Suprapubic skin (tissue), 4 donors: ENCODE data around the gene METTL17. TPM values are rescaled to one million over a fixed set of nuclear protein-coding genes. Genes with fewer than 3 reads are reported as not detected.

Experiments
- DNase-seq, 2 donors: peaks; one replicate each; pipeline ENCODE4 v3.0.0-alpha.2; 2019; ENCODE audit warnings: low spot score in 2 of 2
- H3K27ac ChIP-seq: fragments of 200-600 bp; sonication (generic); one replicate; pipeline ENCODE4 v1.5.1; 2019
- H3K27me3 ChIP-seq: fragments of 200-600 bp; sonication (generic); one replicate; pipeline ENCODE4 v1.5.1; 2019
- H3K36me3 ChIP-seq: fragments of 200-600 bp; sonication (generic); one replicate; pipeline ENCODE4 v1.5.1; 2019
- H3K4me1 ChIP-seq: fragments of 200-600 bp; sonication (generic); one replicate; pipeline ENCODE4 v1.5.1; 2019
- H3K4me3 ChIP-seq: fragments of 200-600 bp; sonication (generic); one replicate; pipeline ENCODE4 v1.5.1; 2019; ENCODE audit warnings: mild to moderate bottlenecking
- H3K9me3 ChIP-seq: fragments of 200-600 bp; sonication (generic); one replicate; pipeline ENCODE4 v1.5.1; 2019
- CTCF ChIP-seq, 2 donors: fragments of 200-600 bp in 1 of 2; fragments of 450-650 bp in 1 of 2; sonication (generic) in 1 of 2; IDR thresholded peaks; one replicate each; pipeline ENCODE4 v1.5.1; 2016 to 2019; ENCODE audit warnings: antibody characterized with exemption in 2 of 2, mild to moderate bottlenecking in 1 of 2, moderate library complexity in 1 of 2
- EP300 ChIP-seq: sonication (generic); formaldehyde crosslinking; IDR thresholded peaks from one replicate; pipeline ENCODE4 v1.6.1; 2017; ENCODE audit warnings: antibody characterized with exemption
- POLR2A ChIP-seq, 2 donors: fragments of 450-650 bp; IDR thresholded peaks; one replicate each; pipeline ENCODE4 v1.6.1; 2017; ENCODE audit warnings: antibody characterized with exemption in 2 of 2, mild to moderate bottlenecking in 2 of 2, moderate library complexity in 2 of 2
- POLR2AphosphoS5 ChIP-seq, 3 donors: sonication (generic); formaldehyde crosslinking; IDR thresholded peaks; one replicate each; pipeline ENCODE4 v1.6.1; 2017; ENCODE audit warnings: antibody characterized with exemption in 3 of 3
- WGBS: methylation state at CpG from one replicate; pipeline ENCODE4 v1.1.5; 2018; 5-methylcytosine and 5-hydroxymethylcytosine counted together
- total RNA-seq, 4 donors: library from RNA; depleted of rRNA; stranded (reverse); fragments of >200 nt; gene quantifications; one replicate each; pipeline ENCODE4 v1.1.0, GENCODE V29; 2016

Gene METTL17
- total RNA-seq, 4 donors from 2014 or later: 64.9 to 332 (median 96.3) TPM

GRCh38 chr14:20969336-20969735, 20.4 kb upstream of the METTL17 start:
- no peak for DNase-seq
- 82% methylated on average over 3 of the region's 3 CpGs for WGBS
- Histone ChIP-seq H3K4me1 (peaks cover 17% of the 10 kb centered on the region), H3K9me3 (no peaks in the 10 kb centered on the region), H3K27me3 (no peaks in the 10 kb centered on the region), H3K27ac (no peak overlapping the region), H3K36me3 (no peaks in the 10 kb centered on the region), H3K4me3 (no peak overlapping the region)
- TF ChIP-seq POLR2A (IDR thresholded peaks at IDR 0.05) (no peak), EP300 (no peak), CTCF (IDR thresholded peaks at IDR 0.05) (no peak), POLR2AphosphoS5 (IDR thresholded peaks at IDR 0.05) (no peak)

GRCh38 chr14:20970647-20970982, 19.2 kb upstream of the METTL17 start:
- TF ChIP-seq POLR2A (IDR thresholded peaks at IDR 0.05): no peak
- no peak for TF ChIP-seq CTCF (IDR thresholded peaks at IDR 0.05)
- TF ChIP-seq EP300: no peak
- no peak for TF ChIP-seq POLR2AphosphoS5 (IDR thresholded peaks at IDR 0.05)
- WGBS: 17% methylated on average over 10 of the region's 10 CpGs
- Histone ChIP-seq H3K4me3 (peak overlapping the region; percentile 64), H3K27me3 (no peaks in the 10 kb centered on the region), H3K36me3 (no peaks in the 10 kb centered on the region), H3K27ac (no peak overlapping the region), H3K4me1 (peaks cover 22% of the 10 kb centered on the region), H3K9me3 (no peaks in the 10 kb centered on the region)
- DNase-seq: no peak

- WGBS: 0% methylated on average over 12 of the region's 47 CpGs
- H3K27me3 ChIP-seq: no peaks in the 10 kb centered on the region
- H3K36me3 ChIP-seq: no peaks in the 10 kb centered on the region
- H3K27ac ChIP-seq: peak overlapping the region; percentile 59
- TF ChIP-seq POLR2A (IDR thresholded peaks at IDR 0.05): no peak
- TF ChIP-seq EP300: no peak
- TF ChIP-seq POLR2AphosphoS5 (IDR thresholded peaks at IDR 0.05): peak in 2 of 3 donors; percentile 5 to 17
- peak; percentile 81 to 90 for TF ChIP-seq CTCF (IDR thresholded peaks at IDR 0.05)
- H3K9me3 ChIP-seq: no peaks in the 10 kb centered on the region
- peaks cover 22% of the 10 kb centered on the region for H3K4me1 ChIP-seq
- H3K4me3 ChIP-seq: peak overlapping the region; percentile 64
- peak; percentile 89 to 91 for DNase-seq
Measured at GRCh38 chr14:20970983-20971704, 18.6 kb upstream of the METTL17 start.

GRCh38 chr14:20971705-20972021, 18.1 kb upstream of the METTL17 start:
- no peaks in the 10 kb centered on the region for H3K9me3 ChIP-seq
- no peak for DNase-seq
- H3K4me3 ChIP-seq: peak overlapping the region; percentile 64
- no peak for TF ChIP-seq POLR2A (IDR thresholded peaks at IDR 0.05)
- TF ChIP-seq EP300: no peak
- no peak for TF ChIP-seq CTCF (IDR thresholded peaks at IDR 0.05)
- TF ChIP-seq POLR2AphosphoS5 (IDR thresholded peaks at IDR 0.05): no peak
- WGBS: 23% methylated on average over 8 of the region's 8 CpGs
- no peaks in the 10 kb centered on the region for H3K27me3 ChIP-seq
- H3K27ac ChIP-seq: no peak overlapping the region
- H3K36me3 ChIP-seq: no peaks in the 10 kb centered on the region
- H3K4me1 ChIP-seq: peaks cover 22% of the 10 kb centered on the region

- TF ChIP-seq POLR2AphosphoS5 (IDR thresholded peaks at IDR 0.05): no peak
- no peak for TF ChIP-seq EP300
Measured at GRCh38 chr14:20973501-20973900, 16.3 kb upstream of the METTL17 start.

GRCh38 chr14:20976291-20976690, 13.5 kb upstream of the METTL17 start:
- TF ChIP-seq POLR2AphosphoS5 (IDR thresholded peaks at IDR 0.05) (no peak), CTCF (IDR thresholded peaks at IDR 0.05) (no peak), POLR2A (IDR thresholded peaks at IDR 0.05) (no peak), EP300 (no peak)
- Histone ChIP-seq H3K27me3 (no peaks in the 10 kb centered on the region), H3K4me3 (no peak overlapping the region), H3K4me1 (peaks cover 11% of the 10 kb centered on the region), H3K9me3 (no peaks in the 10 kb centered on the region), H3K36me3 (no peaks in the 10 kb centered on the region), H3K27ac (no peak overlapping the region)
- DNase-seq: no peak
- 90% methylated on average over 1 of the region's 1 CpG for WGBS

More at GRCh38 chr14:20973501-20973900, 16.3 kb upstream of the METTL17 start:
- DNase-seq: no peak
- H3K4me3 ChIP-seq: no peak overlapping the region
- H3K36me3 ChIP-seq: no peaks in the 10 kb centered on the region
- 89% methylated on average over 3 of the region's 3 CpGs for WGBS
- no peaks in the 10 kb centered on the region for H3K27me3 ChIP-seq
- H3K4me1 ChIP-seq: peaks cover 22% of the 10 kb centered on the region
- no peak overlapping the region for H3K27ac ChIP-seq
- no peaks in the 10 kb centered on the region for H3K9me3 ChIP-seq
